ENCODE data around the gene FKBP4.
A peak's percentile ranks its signal among the peaks of the same experiment; 100 is the strongest.

FKBP4 gene, protein sequence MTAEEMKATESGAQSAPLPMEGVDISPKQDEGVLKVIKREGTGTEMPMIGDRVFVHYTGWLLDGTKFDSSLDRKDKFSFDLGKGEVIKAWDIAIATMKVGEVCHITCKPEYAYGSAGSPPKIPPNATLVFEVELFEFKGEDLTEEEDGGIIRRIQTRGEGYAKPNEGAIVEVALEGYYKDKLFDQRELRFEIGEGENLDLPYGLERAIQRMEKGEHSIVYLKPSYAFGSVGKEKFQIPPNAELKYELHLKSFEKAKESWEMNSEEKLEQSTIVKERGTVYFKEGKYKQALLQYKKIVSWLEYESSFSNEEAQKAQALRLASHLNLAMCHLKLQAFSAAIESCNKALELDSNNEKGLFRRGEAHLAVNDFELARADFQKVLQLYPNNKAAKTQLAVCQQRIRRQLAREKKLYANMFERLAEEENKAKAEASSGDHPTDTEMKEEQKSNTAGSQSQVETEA

DNA sequence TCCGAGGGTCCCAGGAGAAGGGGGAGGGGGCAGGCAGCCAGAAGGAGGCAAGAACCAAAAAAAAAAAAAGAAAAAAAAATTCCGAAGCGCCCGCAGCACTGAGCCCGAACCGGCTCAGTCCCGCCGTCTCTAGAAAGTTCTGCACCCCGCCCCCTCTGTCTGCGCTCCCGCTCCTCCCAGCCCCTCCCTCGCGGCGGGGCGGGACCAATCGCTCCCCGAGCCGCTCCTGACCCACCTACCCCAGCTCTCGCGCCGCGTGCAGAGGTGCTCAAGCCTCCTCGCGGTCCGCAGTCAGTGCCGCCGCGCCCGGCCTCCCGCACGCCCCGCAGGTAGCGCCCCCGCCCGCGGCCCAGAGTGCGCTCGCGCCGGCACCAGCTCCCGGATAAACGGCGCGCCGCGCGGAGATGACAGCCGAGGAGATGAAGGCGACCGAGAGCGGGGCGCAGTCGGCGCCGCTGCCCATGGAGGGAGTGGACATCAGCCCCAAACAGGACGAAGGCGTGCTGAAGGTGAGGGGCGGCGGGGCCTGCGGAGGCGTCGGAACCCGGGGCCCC is at the start of gene FKBP4:
Gene FKBP4, plus strand, starts transcription at position 235 of the 554 bp plus-strand sequence. Its CDS starts 170 bp downstream, at position 405.
- WGBS (ENCODE audit: insufficient coverage, insufficient read length), result no CpG with 5 or more reads among the region's 63 CpGs
- peaks cover 22% of the 10 kb centered on the region for H3K36me3 ChIP-seq (ENCODE audit: control insufficient read depth, insufficient read depth, low read length)
- peaks cover 1% of the 10 kb centered on the region; the same call in 1 of the 2 replicates for H3K4me1 ChIP-seq (ENCODE audit: control insufficient read depth, insufficient read depth, low read length)
- no peaks in the 10 kb centered on the region for H3K27me3 ChIP-seq (ENCODE audit: control insufficient read depth, insufficient read depth, low read length)
- no peaks in the 10 kb centered on the region for H3K9me3 ChIP-seq (ENCODE audit: control insufficient read depth, insufficient read depth, low read length)
- H3K4me3 ChIP-seq (ENCODE audit: low read length), result peak within 1 kb of the TSS; percentile 55
- H3K27ac ChIP-seq (ENCODE audit: low read length), result no peak within 1 kb of the TSS
- peak; percentile 71 for DNase-seq (ENCODE audit: low read depth, low spot score)

DNA sequence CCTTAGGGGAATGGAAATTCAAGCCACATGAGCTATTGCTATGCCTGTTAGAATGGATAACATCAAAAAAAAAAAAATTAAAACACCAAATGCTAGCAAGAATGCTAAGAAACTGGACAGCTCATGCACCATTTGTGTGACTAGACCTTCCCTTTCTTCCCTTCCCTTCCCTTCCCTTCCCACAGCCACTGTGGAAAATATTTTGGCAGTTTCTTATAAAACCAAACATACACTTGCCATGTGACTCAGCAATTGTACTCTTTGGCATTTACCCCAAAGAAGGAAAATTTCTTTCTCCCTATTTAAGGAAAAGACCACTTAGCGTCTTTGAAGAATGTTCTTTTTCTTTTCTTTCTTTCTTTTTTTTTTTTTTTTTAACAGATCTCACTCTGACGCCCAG is 49.1 kb upstream of the FKBP4 start:
- Histone ChIP-seq H3K4me1 (ENCODE audit: control insufficient read depth, insufficient read depth, low read length) (peaks cover 1% of the 10 kb centered on the region; the same call in 1 of the 2 replicates), H3K36me3 (ENCODE audit: control insufficient read depth, insufficient read depth, low read length) (no peaks in the 10 kb centered on the region), H3K9me3 (ENCODE audit: control insufficient read depth, insufficient read depth, low read length) (no peaks in the 10 kb centered on the region), H3K27ac (ENCODE audit: low read length) (no peak overlapping the region), H3K4me3 (ENCODE audit: low read length) (no peak overlapping the region), H3K27me3 (ENCODE audit: control insufficient read depth, insufficient read depth, low read length) (no peaks in the 10 kb centered on the region)
- no CpG with 5 or more reads among the region's 2 CpGs for WGBS (ENCODE audit: insufficient coverage, insufficient read length)
- DNase-seq (ENCODE audit: low read depth, low spot score), result no peak

DNA sequence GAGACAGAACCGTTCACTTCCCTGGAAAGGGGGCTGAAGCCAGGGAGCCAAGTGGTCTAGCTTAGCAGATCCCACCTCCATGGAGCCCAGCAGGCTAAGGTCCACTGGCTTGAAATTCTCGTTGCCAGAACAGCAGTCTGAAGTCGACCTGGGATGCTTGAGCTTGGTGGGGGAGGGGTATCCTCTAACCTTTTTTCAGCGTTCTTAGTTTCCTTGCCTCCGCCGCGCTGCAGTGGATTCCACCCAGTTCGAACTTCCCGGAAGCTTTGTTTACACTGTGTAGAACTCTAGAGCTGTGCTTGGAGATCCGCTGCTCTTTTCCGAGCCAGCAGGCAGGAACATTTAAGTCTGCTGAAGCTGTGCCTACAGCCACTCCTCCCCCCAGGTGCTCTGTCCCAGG is 45.2 kb upstream of the FKBP4 start:
- Histone ChIP-seq H3K4me3 (ENCODE audit: low read length) (no peak overlapping the region), H3K4me1 (ENCODE audit: control insufficient read depth, insufficient read depth, low read length) (peaks cover 9% of the 10 kb centered on the region), H3K36me3 (ENCODE audit: control insufficient read depth, insufficient read depth, low read length) (no peaks in the 10 kb centered on the region), H3K9me3 (ENCODE audit: control insufficient read depth, insufficient read depth, low read length) (no peaks in the 10 kb centered on the region), H3K27ac (ENCODE audit: low read length) (no peak overlapping the region), H3K27me3 (ENCODE audit: control insufficient read depth, insufficient read depth, low read length) (0 out of 2 replicates have a peak, but pooled peaks cover 1% of the 10 kb centered on the region)
- no CpG with 5 or more reads among the region's 11 CpGs for WGBS (ENCODE audit: insufficient coverage, insufficient read length)
- DNase-seq (ENCODE audit: low read depth, low spot score), result no peak

DNA sequence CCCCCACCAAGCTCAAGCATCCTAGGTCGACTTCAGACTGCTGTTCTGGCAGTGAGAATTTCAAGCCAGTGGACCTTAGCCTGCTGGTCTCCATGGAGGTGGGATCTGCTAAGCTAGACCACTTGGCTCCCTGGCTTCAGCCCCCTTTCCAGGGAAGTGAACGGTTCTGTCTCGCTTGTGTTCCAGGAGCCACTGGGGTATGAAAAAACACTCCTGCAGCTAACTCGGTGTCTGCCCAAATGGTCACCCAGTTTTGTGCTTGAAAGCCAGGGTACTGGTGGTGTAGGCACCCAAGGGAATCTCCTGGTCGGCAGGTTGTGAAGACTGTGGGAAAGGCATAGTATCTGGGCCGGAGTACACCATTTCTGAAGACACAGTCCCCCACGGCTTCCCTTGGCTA is 44.6 kb upstream of the FKBP4 start:
- H3K4me3 ChIP-seq (ENCODE audit: low read length), result no peak overlapping the region
- H3K27me3 ChIP-seq (ENCODE audit: control insufficient read depth, insufficient read depth, low read length), result 0 out of 2 replicates have a peak, but pooled peaks cover 1% of the 10 kb centered on the region
- H3K36me3 ChIP-seq (ENCODE audit: control insufficient read depth, insufficient read depth, low read length), result no peaks in the 10 kb centered on the region
- H3K27ac ChIP-seq (ENCODE audit: low read length), result no peak overlapping the region
- peaks cover 9% of the 10 kb centered on the region for H3K4me1 ChIP-seq (ENCODE audit: control insufficient read depth, insufficient read depth, low read length)
- no peaks in the 10 kb centered on the region for H3K9me3 ChIP-seq (ENCODE audit: control insufficient read depth, insufficient read depth, low read length)
- WGBS (ENCODE audit: insufficient coverage, insufficient read length), result no CpG with 5 or more reads among the region's 7 CpGs
- DNase-seq (ENCODE audit: low read depth, low spot score), result no peak

DNA sequence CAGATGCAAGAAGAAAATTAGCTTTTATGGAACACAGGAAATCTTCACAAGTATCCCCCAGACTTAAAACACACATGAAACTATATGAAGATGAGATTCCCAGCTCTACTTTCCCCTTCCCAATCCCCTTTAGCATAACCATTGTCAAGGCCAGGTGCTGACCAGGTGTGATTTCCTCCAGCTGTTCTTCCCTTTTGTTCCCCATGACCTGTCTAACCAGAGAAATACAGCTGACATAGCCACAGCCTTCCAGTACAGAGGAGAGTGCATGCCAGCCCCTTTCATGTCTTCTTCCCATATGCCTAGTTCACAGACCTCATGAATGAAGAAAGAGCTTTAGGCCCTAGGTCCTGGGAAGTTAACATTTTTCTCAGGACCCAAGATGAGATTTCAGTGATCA is 43.5 kb upstream of the FKBP4 start:
- H3K27ac ChIP-seq (ENCODE audit: low read length), result no peak overlapping the region
- peaks cover 9% of the 10 kb centered on the region for H3K4me1 ChIP-seq (ENCODE audit: control insufficient read depth, insufficient read depth, low read length)
- H3K27me3 ChIP-seq (ENCODE audit: control insufficient read depth, insufficient read depth, low read length), result 0 out of 2 replicates have a peak, but pooled peaks cover 1% of the 10 kb centered on the region
- no peak overlapping the region for H3K4me3 ChIP-seq (ENCODE audit: low read length)
- no peaks in the 10 kb centered on the region for H3K36me3 ChIP-seq (ENCODE audit: control insufficient read depth, insufficient read depth, low read length)
- H3K9me3 ChIP-seq (ENCODE audit: control insufficient read depth, insufficient read depth, low read length), result no peaks in the 10 kb centered on the region
- no peak for DNase-seq (ENCODE audit: low read depth, low spot score)

DNA sequence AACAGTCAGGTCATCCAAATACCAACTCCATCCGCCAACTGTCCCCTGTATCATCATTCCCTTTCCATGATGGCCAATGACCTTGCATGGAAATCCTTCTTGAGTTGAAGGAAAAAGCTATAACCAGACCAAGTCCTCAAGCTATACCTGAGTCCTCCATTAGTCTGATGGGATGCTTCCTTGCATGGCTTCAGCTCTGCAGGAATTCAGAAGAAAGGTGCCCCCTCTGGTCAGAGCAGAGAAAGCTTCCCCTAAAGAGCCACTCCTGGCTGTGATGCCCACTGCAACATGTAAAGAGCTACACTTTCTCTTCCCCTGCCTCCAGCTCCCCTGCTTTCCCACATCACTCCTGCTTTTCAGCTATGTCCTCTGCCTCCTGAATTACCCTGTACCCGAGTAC is 43.1 kb upstream of the FKBP4 start:
- Histone ChIP-seq H3K9me3 (ENCODE audit: control insufficient read depth, insufficient read depth, low read length) (no peaks in the 10 kb centered on the region), H3K4me1 (ENCODE audit: control insufficient read depth, insufficient read depth, low read length) (peaks cover 11% of the 10 kb centered on the region), H3K4me3 (ENCODE audit: low read length) (no peak overlapping the region), H3K27me3 (ENCODE audit: control insufficient read depth, insufficient read depth, low read length) (0 out of 2 replicates have a peak, but pooled peaks cover 1% of the 10 kb centered on the region), H3K27ac (ENCODE audit: low read length) (no peak overlapping the region), H3K36me3 (ENCODE audit: control insufficient read depth, insufficient read depth, low read length) (no peaks in the 10 kb centered on the region)
- no CpG with 5 or more reads among the region's 2 CpGs for WGBS (ENCODE audit: insufficient coverage, insufficient read length)
- no peak for DNase-seq (ENCODE audit: low read depth, low spot score)

DNA sequence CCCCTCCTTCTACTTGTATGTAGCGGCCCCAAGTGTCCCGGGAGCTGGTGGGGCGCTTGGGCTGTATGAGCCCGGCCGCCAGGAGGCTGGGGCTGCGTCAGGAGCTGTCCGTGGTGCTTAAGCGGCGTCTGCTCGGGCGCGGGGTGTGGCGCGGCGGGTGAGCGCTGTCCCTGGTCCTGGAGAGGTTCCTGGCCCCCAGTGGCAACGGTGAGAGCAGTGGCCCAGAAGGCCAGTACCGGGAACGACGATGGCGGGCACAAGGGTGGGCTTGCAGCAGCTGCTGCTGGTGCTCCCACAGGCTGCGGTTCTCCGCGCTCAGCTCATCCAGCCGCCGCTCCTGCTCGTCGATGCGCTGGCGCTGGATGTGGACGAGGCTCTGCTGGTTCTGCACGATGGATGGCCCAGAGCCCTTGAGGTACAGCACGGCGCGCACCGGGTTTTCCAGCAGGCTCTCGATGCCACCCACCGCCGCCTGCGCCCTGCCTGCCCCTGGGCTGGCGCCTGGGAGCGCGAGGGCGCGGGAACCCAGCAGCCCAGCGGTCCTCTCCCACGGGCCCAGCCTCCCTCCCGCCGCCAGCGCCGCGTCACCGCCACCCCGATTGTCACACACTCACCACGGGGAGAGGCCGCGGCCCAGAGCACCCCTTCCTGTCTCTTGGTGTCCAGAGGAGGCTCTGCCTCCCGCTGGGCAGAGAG is 41.9 kb upstream of the FKBP4 start:
- no peaks in the 10 kb centered on the region for H3K36me3 ChIP-seq (ENCODE audit: control insufficient read depth, insufficient read depth, low read length)
- no CpG with 5 or more reads among the region's 58 CpGs for WGBS (ENCODE audit: insufficient coverage, insufficient read length)
- peak; percentile 75 for DNase-seq (ENCODE audit: low read depth, low spot score)
- 0 out of 2 replicates have a peak, but pooled peaks cover 1% of the 10 kb centered on the region for H3K27me3 ChIP-seq (ENCODE audit: control insufficient read depth, insufficient read depth, low read length)
- H3K27ac ChIP-seq (ENCODE audit: low read length), result no peak overlapping the region
- peaks cover 11% of the 10 kb centered on the region for H3K4me1 ChIP-seq (ENCODE audit: control insufficient read depth, insufficient read depth, low read length)
- H3K9me3 ChIP-seq (ENCODE audit: control insufficient read depth, insufficient read depth, low read length), result no peaks in the 10 kb centered on the region
- no peak overlapping the region for H3K4me3 ChIP-seq (ENCODE audit: low read length)

DNA sequence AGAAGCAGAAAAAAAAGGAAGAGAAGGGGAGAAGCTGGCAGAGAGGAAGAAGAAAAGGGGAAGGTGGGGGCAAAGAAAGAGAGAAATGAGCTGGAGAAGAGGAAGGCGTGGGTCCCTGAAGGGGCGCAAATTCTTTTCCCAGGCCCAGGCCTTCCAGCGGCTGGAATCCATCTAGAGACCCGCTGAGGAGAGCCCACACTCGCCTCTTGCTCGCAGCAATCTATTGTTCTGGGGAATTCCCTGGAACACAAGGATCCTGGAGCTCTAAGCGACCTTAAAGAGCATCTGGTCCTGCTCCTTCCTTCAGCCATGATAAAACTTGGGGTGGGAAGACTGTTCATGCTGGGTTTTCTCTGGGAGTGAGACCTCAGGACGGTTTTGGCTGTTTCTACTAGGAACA is 41.2 kb upstream of the FKBP4 start:
- H3K4me3 ChIP-seq (ENCODE audit: low read length), result no peak overlapping the region
- H3K36me3 ChIP-seq (ENCODE audit: control insufficient read depth, insufficient read depth, low read length), result no peaks in the 10 kb centered on the region
- H3K27ac ChIP-seq (ENCODE audit: low read length), result no peak overlapping the region
- H3K9me3 ChIP-seq (ENCODE audit: control insufficient read depth, insufficient read depth, low read length), result no peaks in the 10 kb centered on the region
- H3K27me3 ChIP-seq (ENCODE audit: control insufficient read depth, insufficient read depth, low read length), result 0 out of 2 replicates have a peak, but pooled peaks cover 1% of the 10 kb centered on the region
- no CpG with 5 or more reads among the region's 8 CpGs for WGBS (ENCODE audit: insufficient coverage, insufficient read length)
- H3K4me1 ChIP-seq (ENCODE audit: control insufficient read depth, insufficient read depth, low read length), result peaks cover 11% of the 10 kb centered on the region
- DNase-seq (ENCODE audit: low read depth, low spot score), result no peak

DNA sequence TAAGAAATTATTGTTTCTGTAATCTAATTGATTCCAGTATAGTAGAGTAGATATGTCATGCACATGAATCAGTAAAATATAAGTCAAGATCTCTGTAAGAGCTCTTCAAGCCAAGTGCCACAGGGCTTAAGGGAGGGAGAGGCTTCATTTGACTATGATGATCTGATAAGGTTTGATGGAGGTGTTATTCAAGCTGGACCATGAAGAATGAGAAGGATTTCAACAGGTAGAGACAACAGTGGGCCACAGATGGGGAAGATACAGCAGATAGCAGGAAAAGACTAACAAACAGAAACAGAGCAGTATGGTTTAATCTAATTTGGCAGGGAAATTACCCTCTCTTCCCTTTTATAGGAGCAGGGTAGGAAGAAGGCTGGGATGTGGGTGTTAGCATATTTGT is 40.6 kb upstream of the FKBP4 start:
- Histone ChIP-seq H3K36me3 (ENCODE audit: control insufficient read depth, insufficient read depth, low read length) (no peaks in the 10 kb centered on the region), H3K9me3 (ENCODE audit: control insufficient read depth, insufficient read depth, low read length) (no peaks in the 10 kb centered on the region), H3K27me3 (ENCODE audit: control insufficient read depth, insufficient read depth, low read length) (0 out of 2 replicates have a peak, but pooled peaks cover 1% of the 10 kb centered on the region), H3K4me3 (ENCODE audit: low read length) (no peak overlapping the region), H3K27ac (ENCODE audit: low read length) (no peak overlapping the region), H3K4me1 (ENCODE audit: control insufficient read depth, insufficient read depth, low read length) (peaks cover 11% of the 10 kb centered on the region)
- no peak for DNase-seq (ENCODE audit: low read depth, low spot score)

DNA sequence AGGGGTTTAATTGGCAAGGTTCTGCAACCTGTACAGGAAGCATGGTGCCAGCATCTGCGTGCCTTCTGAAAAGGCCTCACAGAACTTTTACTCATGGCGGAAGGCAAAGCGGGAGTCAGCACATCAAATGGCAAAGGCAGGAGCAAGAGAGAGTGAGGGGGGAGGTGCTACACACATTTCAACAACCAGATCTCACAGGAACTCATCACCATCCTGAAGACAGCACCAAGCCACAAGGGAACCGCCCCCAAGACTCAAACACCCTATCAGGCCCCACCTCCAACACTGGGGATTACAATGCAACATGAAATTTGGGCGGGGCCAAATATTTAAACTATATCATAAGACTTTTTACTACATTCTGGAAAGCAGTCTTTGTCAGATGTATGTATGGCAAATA is 38.0 kb upstream of the FKBP4 start:
- no CpG with 5 or more reads among the region's 5 CpGs for WGBS (ENCODE audit: insufficient coverage, insufficient read length)
- Histone ChIP-seq H3K36me3 (ENCODE audit: control insufficient read depth, insufficient read depth, low read length) (no peaks in the 10 kb centered on the region), H3K9me3 (ENCODE audit: control insufficient read depth, insufficient read depth, low read length) (no peaks in the 10 kb centered on the region), H3K4me1 (ENCODE audit: control insufficient read depth, insufficient read depth, low read length) (peaks cover 11% of the 10 kb centered on the region), H3K27ac (ENCODE audit: low read length) (no peak overlapping the region), H3K27me3 (ENCODE audit: control insufficient read depth, insufficient read depth, low read length) (0 out of 2 replicates have a peak, but pooled peaks cover 1% of the 10 kb centered on the region), H3K4me3 (ENCODE audit: low read length) (no peak overlapping the region)
- DNase-seq (ENCODE audit: low read depth, low spot score), result no peak

Data from iPS DF 6.9 (cell line).